ENCODE measurements around the gene EDAR. TPM values are rescaled to one million over a fixed set of nuclear protein-coding genes. Genes with fewer than 3 reads are reported as not detected.

EDAR gene
- total and polyA plus RNA-seq, 2 of the 8 experiments (the other 6 are each of a cell fraction or from before 2014, with no cell fraction given): not detected

DNA sequence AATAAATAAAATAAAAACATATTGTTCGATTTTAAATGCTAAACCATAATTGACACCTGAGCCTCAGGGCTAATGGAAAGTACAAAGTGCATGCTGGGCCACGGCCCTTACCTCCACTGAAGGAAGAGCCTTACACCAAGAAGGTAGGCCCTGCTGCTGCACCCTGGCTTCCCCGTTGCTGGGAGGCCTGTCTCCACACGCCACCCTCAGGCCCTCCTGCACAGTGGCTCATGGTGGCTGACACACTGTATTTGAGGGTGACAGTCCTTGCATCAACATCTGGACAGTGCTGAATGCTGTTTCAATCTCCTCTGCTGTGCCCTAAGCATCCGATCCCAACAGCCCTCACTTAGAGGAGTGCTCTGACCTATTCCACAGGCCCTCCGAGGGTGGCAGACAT, 39.3 kb upstream of the EDAR start:
- Histone ChIP-seq H3K27ac (ENCODE audit: low read depth, low read length) (no peak overlapping the region), H2BK5ac (ENCODE audit: low read depth, low read length) (no peak overlapping the region), H2BK20ac (ENCODE audit: low read length) (no peak overlapping the region), H4K20me1 (replicated peaks in 1 of 2; ENCODE audit: control insufficient read depth in 1 of 2, insufficient read depth in 2 of 2, low read length in 2 of 2) (no peaks in the 10 kb centered on the region), H3K9ac (replicated peaks in 1 of 4; ENCODE audit: extremely low read depth in 1 of 4, low read depth in 3 of 4, low read length in 3 of 4) (no peak overlapping the region), H3K18ac (ENCODE audit: extremely low read depth, low read length) (no peak overlapping the region), H3K56ac (replicated peaks; ENCODE audit: insufficient read length, low read depth, low read length) (no peak overlapping the region), H3K79me2 (ENCODE audit: control insufficient read depth in 1 of 2, insufficient read depth in 2 of 2, low read length in 2 of 2) (no peaks in the 10 kb centered on the region), H2AFZ (ENCODE audit: low read length) (no peak overlapping the region), H2BK15ac (ENCODE audit: low read length) (0 out of 2 replicates have a peak overlapping the region, but pooled peaks have one; percentile 37), H3K14ac (ENCODE audit: insufficient read length) (no peak overlapping the region), H3K4me3 (ENCODE audit: extremely low read depth in 1 of 4, insufficient read depth in 2 of 4, low read depth in 3 of 4, low read length in 4 of 4) (no peak overlapping the region), H3K4me1 (replicated peaks in 1 of 4; ENCODE audit: control insufficient read depth in 3 of 4, insufficient read depth in 4 of 4, low read length in 3 of 4) (peaks cover 2 to 10% (median 6%) of the 10 kb centered on the region in 4 experiments), H3K9me3 (ENCODE audit: insufficient read depth in 2 of 2, low read depth in 1 of 2, low read length in 1 of 2) (no peaks in the 10 kb centered on the region), H2BK12ac (ENCODE audit: low read depth, low read length) (0 out of 2 replicates have a peak overlapping the region, but pooled peaks have one; percentile 63), H3K36me3 (ENCODE audit: control insufficient read depth in 2 of 4, insufficient read depth in 4 of 4, low read length in 3 of 4) (0 out of 8 replicates have a peak, but pooled peaks cover 0 to 3% (median 0%) of the 10 kb centered on the region in 4 experiments), H3K27me3 (replicated peaks in 1 of 4; ENCODE audit: control insufficient read depth in 3 of 4, extremely low read depth in 1 of 4, insufficient read depth in 3 of 4, low read length in 3 of 4) (peaks cover 6 to 40% (median 31%) of the 10 kb centered on the region in 4 experiments), H3K23me2 (ENCODE audit: low read depth, low read length) (peaks cover 9% of the 10 kb centered on the region; the same call in 1 of the 2 replicates), H4K91ac (replicated peaks; ENCODE audit: insufficient read length, low read length) (no peak overlapping the region), H3K79me1 (ENCODE audit: low read depth, low read length) (no peaks in the 10 kb centered on the region), H3K4me2 (ENCODE audit: insufficient read depth in 1 of 2, low read depth in 2 of 2, low read length in 2 of 2) (no peak overlapping the region), H3K4ac (replicated peaks; ENCODE audit: insufficient read length, low read depth, low read length) (no peak overlapping the region), H3K23ac (ENCODE audit: insufficient read length) (no peak overlapping the region), H2AK5ac (ENCODE audit: low read depth, low read length) (no peak overlapping the region; the same call in 1 of the 2 replicates), H2BK120ac (replicated peaks; ENCODE audit: low read depth, low read length) (no peak overlapping the region), H4K5ac (ENCODE audit: insufficient read length, low read depth, low read length) (no peak overlapping the region), H4K8ac (ENCODE audit: extremely low read depth, insufficient read depth, low read length) (no peak overlapping the region)
- ChIA-PET CTCF (ENCODE audit: partially characterized antibody) (interaction anchor here (1.0 to 1.4 kb wide), 2 partner anchors 53 to 100 kb away, joined by 3 read pairs; no protein-coding TSS in a partner anchor), POLR2A (ENCODE audit: partially characterized antibody) (interaction anchor here (1.6 kb wide), 1 partner anchor 10 kb away, joined by 4 read pairs; no protein-coding TSS in a partner anchor)
- FAIRE-seq (no peak), DNase-seq (ENCODE audit: low read depth in 1 of 2, low spot score in 2 of 2) (no peak)
- WGBS, 2 experiments (ENCODE audit: extremely low coverage in 1 of 2, insufficient coverage in 1 of 2, insufficient read length in 1 of 2, insufficient replicate concordance in 2 of 2, low coverage in 1 of 2, low lambda C conversion rate in 2 of 2, missing lambda C conversion rate in 1 of 2): 86% methylated on average over 6 of the region's 6 CpGs; no CpG with 5 or more reads in 1 of the 2 experiments
- TF ChIP-seq NRF1 (IDR thresholded peaks at IDR 0.05; ENCODE audit: low read depth, low read length) (no peak), TBP (IDR thresholded peaks at IDR 0.05; ENCODE audit: low read depth, low read length) (no peak), GTF2F1 (IDR thresholded peaks at IDR 0.05; ENCODE audit: borderline replicate concordance, low read depth, low read length) (no peak), MAX (IDR thresholded peaks at IDR 0.05) (no peak), EGR1 (IDR thresholded peaks at IDR 0.05; ENCODE audit: borderline replicate concordance, low read depth, low read length) (no peak), JUN (IDR thresholded peaks at IDR 0.05; ENCODE audit: low read depth, low read length) (no peak), SP1 (IDR thresholded peaks at IDR 0.05; ENCODE audit: low read depth, low read length) (no peak), SAP30 (IDR thresholded peaks at IDR 0.05; ENCODE audit: insufficient read depth, insufficient replicate concordance, low read length) (no peak), TAF1 (IDR thresholded peaks at IDR 0.05; ENCODE audit: low read depth, low read length) (no peak), TEAD4 (IDR thresholded peaks at IDR 0.05; ENCODE audit: low read depth, low read length) (no peak), JUND (IDR thresholded peaks at IDR 0.05; ENCODE audit: low read length) (no peak), SIX5 (IDR thresholded peaks at IDR 0.05; ENCODE audit: low read depth, low read length) (no peak), ATF3 (IDR thresholded peaks at IDR 0.05; ENCODE audit: insufficient read depth, low read depth, low read length) (no peak), POU5F1 (IDR thresholded peaks at IDR 0.05; ENCODE audit: low read depth, low read length) (no peak)

Data from H1 (cell line).